HCT116 (cell line): Measurements from ENCODE around the gene SUPT5H. TPM values are rescaled to one million over a fixed set of nuclear protein-coding genes. Genes with fewer than 3 reads are reported as not detected.

Source experiments
- ATAC-seq: fragments of 200-7000 bp; cut with Tn5 transposase; 2 replicates; pipeline ENCODE4 v1.9.1; 2020; ENCODE audit warnings: mild to moderate bottlenecking, moderate library complexity
- BruUV-seq: library from RNA; stranded (reverse); fragments of 400-500 nt; replicated peaks from 2 replicates; lab custom pipeline; 2021; lab: Mats Ljungman, UMichigan
- CTCF ChIA-PET: fragments of 300-600 bp; sonication (Branson Sonifier 250); formaldehyde crosslinking; loops from one replicate; lab custom pipeline; 2021; ENCODE audit warnings: antibody characterized with exemption; lab: Charles Lee
- POLR2A ChIA-PET: fragments of 300-600, 350-600 bp; sonication (Branson Sonifier 250); formaldehyde crosslinking; loops from one replicate; lab custom pipeline; 2021; ENCODE audit warnings: antibody characterized with exemption; lab: Charles Lee
- RAD21 ChIA-PET, 2 experiments: fragments of 300-600 bp; sonication (Branson Sonifier 250); formaldehyde crosslinking; loops; one replicate each; lab custom pipeline; 2023; ENCODE audit warnings: low total read pairs in 2 of 2; ENCODE audit not compliant: uncharacterized antibody in 2 of 2, unreplicated experiment in 2 of 2, low non-redundant PET in 1 of 2; lab: Charles Lee
- DNase-seq: peaks from one replicate; pipeline ENCODE4 v3.0.0-alpha.2; 2010; ENCODE audit warnings: low read depth, low spot score
- H2AFZ ChIP-seq: fragments of 200-600 bp; shearing (Covaris generic), sonication (generic); 2 replicates; pipeline ENCODE4 v1.6.1; 2017; ENCODE audit warnings: low read depth, mixed run types, mixed read lengths, antibody characterized with exemption, low read length; ENCODE audit not compliant: poor library complexity, severe bottlenecking
- H3K27ac ChIP-seq: 2 replicates; pipeline ENCODE4 v1.5.1; 2012; ENCODE audit warnings: low read depth, low read length
- H3K27me3 ChIP-seq: fragments of 200-600 bp; sonication (generic); 2 replicates; pipeline ENCODE4 v1.6.1; 2016; ENCODE audit warnings: mixed run types, low read length, mixed read lengths; ENCODE audit not compliant: insufficient read depth
- H3K36me3 ChIP-seq, 2 experiments: fragments of 200-500 bp in 1 of 2; fragments of 200-600 bp in 1 of 2; sonication (Bioruptor generic) in 1 of 2; sonication (generic) in 1 of 2; 2 replicates each; pipeline versions ENCODE4 v1.5.1 to v1.6.1; 2014 to 2016; ENCODE audit warnings: low read length in 2 of 2, inconsistent platforms in 1 of 2, mixed read lengths in 1 of 2, mixed run types in 1 of 2; ENCODE audit not compliant: insufficient read depth in 2 of 2, control insufficient read depth in 1 of 2
- H3K4me1 ChIP-seq, 2 experiments: fragments of 200-600 bp in 1 of 2; sonication (generic) in 1 of 2; 2 replicates each; pipeline versions ENCODE4 v1.5.1 to v1.6.1; 2012 to 2017; ENCODE audit warnings: low read length in 2 of 2, inconsistent platforms in 1 of 2, mild to moderate bottlenecking in 1 of 2, mixed read lengths in 1 of 2, mixed run types in 1 of 2, moderate library complexity in 1 of 2; ENCODE audit not compliant: insufficient read depth in 2 of 2, control insufficient read depth in 1 of 2
- H3K4me2 ChIP-seq: fragments of 200-600 bp; sonication (generic); 2 replicates; pipeline ENCODE4 v1.6.1; 2017; ENCODE audit warnings: mixed run types, low read length, mixed read lengths
- H3K4me3 ChIP-seq, 2 experiments: fragments of 200-600 bp in 1 of 2; sonication (generic) in 1 of 2; replicated peaks in 1 of 2; 2 replicates each; pipeline ENCODE4 v1.5.1; 2011 to 2016; ENCODE audit warnings: low read length in 2 of 2, control low read depth in 1 of 2, low read depth in 1 of 2, mild to moderate bottlenecking in 1 of 2, mixed read lengths in 1 of 2, mixed run types in 1 of 2
- H3K79me2 ChIP-seq: fragments of 200-600 bp; sonication (generic); 2 replicates; pipeline ENCODE4 v1.6.1; 2017; ENCODE audit warnings: mild to moderate bottlenecking, mixed run types, low read length, moderate library complexity, mixed read lengths; ENCODE audit not compliant: insufficient read depth
- H3K9ac ChIP-seq: fragments of 200-600 bp; sonication (generic); 2 replicates; pipeline ENCODE4 v1.6.1; 2016; ENCODE audit warnings: low read length, mixed read lengths
- H3K9me2 ChIP-seq: fragments of 200-600 bp; sonication (generic), shearing (Covaris generic); 2 replicates; pipeline ENCODE4 v1.6.1; 2017; ENCODE audit warnings: mixed run types, mild to moderate bottlenecking, moderate library complexity; ENCODE audit not compliant: insufficient read depth
- H3K9me3 ChIP-seq, 2 experiments: fragments of 200-500 bp in 1 of 2; fragments of 200-600 bp in 1 of 2; sonication (Bioruptor generic) in 1 of 2; sonication (generic) in 1 of 2; 2 replicates each; pipeline ENCODE4 v1.6.1; 2014 to 2017; ENCODE audit warnings: low read length in 2 of 2, mixed read lengths in 2 of 2, inconsistent platforms in 1 of 2, low read depth in 1 of 2, mild to moderate bottlenecking in 1 of 2, mixed run types in 1 of 2, moderate library complexity in 1 of 2; ENCODE audit not compliant: control insufficient read depth in 1 of 2, insufficient read depth in 1 of 2
- H4K20me1 ChIP-seq: fragments of 200-600 bp; sonication (generic), shearing (Covaris generic); 2 replicates; pipeline ENCODE4 v1.6.1; 2017; ENCODE audit warnings: mixed run types, mild to moderate bottlenecking, moderate library complexity; ENCODE audit not compliant: insufficient read depth
- ATF3 ChIP-seq: IDR thresholded peaks from 2 replicates; pipeline ENCODE4 v1.6.1; 2012
- EGR1 ChIP-seq: IDR thresholded peaks from 2 replicates; pipeline ENCODE4 v1.6.1; 2012; ENCODE audit warnings: low read depth
- EZH2phosphoT487 ChIP-seq: fragments of 200-600 bp; IDR thresholded peaks from 2 replicates; pipeline ENCODE4 v1.6.1; 2018; ENCODE audit warnings: antibody characterized with exemption, borderline replicate concordance
- JUND ChIP-seq: IDR thresholded peaks from 2 replicates; pipeline ENCODE4 v1.6.1; 2012
- POLR2A ChIP-seq: IDR thresholded peaks from 2 replicates; pipeline ENCODE4 v1.7.0; 2011; ENCODE audit warnings: borderline replicate concordance; ENCODE audit not compliant: insufficient read depth, insufficient read length; ENCODE audit errors: extremely low read depth
- SRF ChIP-seq: IDR thresholded peaks from 2 replicates; pipeline ENCODE4 v1.6.1; 2012; ENCODE audit warnings: low read depth
- TCF7L2 ChIP-seq: IDR thresholded peaks from 2 replicates; pipeline ENCODE4 v1.7.0; 2011; ENCODE audit warnings: borderline replicate concordance, inconsistent platforms; ENCODE audit not compliant: insufficient read depth, insufficient read length; ENCODE audit errors: extremely low read depth
- YY1 ChIP-seq: IDR thresholded peaks from 2 replicates; pipeline ENCODE4 v1.6.1; 2011; ENCODE audit warnings: low read length, low read depth, moderate library complexity, mild to moderate bottlenecking; ENCODE audit not compliant: insufficient replicate concordance; ENCODE audit errors: extremely low read depth
- ZFX ChIP-seq: fragments of 450-650 bp; IDR thresholded peaks from 2 replicates; pipeline ENCODE4 v1.6.1; 2017
- ZNF274 ChIP-seq: fragments of 200-500 bp; sonication (Bioruptor generic); IDR thresholded peaks from 2 replicates; pipeline ENCODE4 v1.6.1; 2014; ENCODE audit warnings: mild to moderate bottlenecking, low read depth, low read length, inconsistent platforms
- intact Hi-C: fragments of 100-400 bp; cut with micrococcal nuclease; formaldehyde crosslinking; loops from 2 replicates; pipeline ENCODE4 v1.10.0; 2022
- total RNA-seq: library from RNA; stranded (reverse); gene quantifications from one replicate; pipeline ENCODE4 v1.2.1, GENCODE V29; 2021; ENCODE audit not compliant: unreplicated experiment
- TF ChIP-seq, protein P1 (sequence below), 3 experiments: fragments of 200-600 bp in 1 of 3; sonication (generic) in 1 of 3; IDR thresholded peaks in 2 of 3; conservative IDR thresholded peaks in 1 of 3; 2 replicates each; pipeline ENCODE4 v1.5.1; 2012 to 2017; ENCODE audit warnings: low read depth in 2 of 3, low read length in 2 of 3, antibody characterized with exemption in 1 of 3, borderline replicate concordance in 1 of 3, control low read depth in 1 of 3, mild to moderate bottlenecking in 1 of 3, mixed read lengths in 1 of 3, mixed run types in 1 of 3, moderate library complexity in 1 of 3; ENCODE audit not compliant: insufficient read depth in 1 of 3

Gene SUPT5H
- total RNA-seq, 1 experiment from 2014 or later: 120 TPM

GRCh38 chr19:39512988-39513387 is 67.6 kb downstream of the SUPT5H start:
- H3K9me2 ChIP-seq: no peaks in the 10 kb centered on the region
- TF ChIP-seq ZNF274 (no peak), YY1 (no peak), JUND (no peak), TCF7L2 (no peak), ZFX (no peak), ATF3 (no peak), EGR1 (no peak), EZH2phosphoT487 (no peak), SRF (no peak)
- ChIA-PET POLR2A (no interaction called here), CTCF (interaction anchor here (0.7 to 2.2 kb wide), 2 partner anchors 19 to 217 kb away, joined by 5 read pairs; partner anchors contain the start of genes EID2B and IFNL1), RAD21 (no interaction called here)
- no peak overlapping the region for H3K9ac ChIP-seq
- H3K27me3 ChIP-seq: no peaks in the 10 kb centered on the region
- no peak overlapping the region for H3K4me3 ChIP-seq
- DNase-seq: no peak
- no peaks in the 10 kb centered on the region for H3K9me3 ChIP-seq
- no peaks in the 10 kb centered on the region for H4K20me1 ChIP-seq
- intact Hi-C loops: no loop called here
- ATAC-seq: no peak
- no TSS peak for BruUV-seq
- no peak overlapping the region for H2AFZ ChIP-seq
- H3K27ac ChIP-seq: no peak overlapping the region
- H3K4me1 ChIP-seq: no peaks in the 10 kb centered on the region
- H3K4me2 ChIP-seq: no peak overlapping the region
- no peaks in the 10 kb centered on the region for H3K79me2 ChIP-seq
- H3K36me3 ChIP-seq: no peaks in the 10 kb centered on the region

GRCh38 chr19:39514840-39515550 is 69.6 kb downstream of the SUPT5H start, which contains the start of gene SELENOV:
Gene SELENOV (plus strand): TSS chr19:39515139. CDS start chr19:39515213, 74 bp downstream.
- H2AFZ ChIP-seq: no peak within 1 kb of the TSS
- TF ChIP-seq, protein P1, sequence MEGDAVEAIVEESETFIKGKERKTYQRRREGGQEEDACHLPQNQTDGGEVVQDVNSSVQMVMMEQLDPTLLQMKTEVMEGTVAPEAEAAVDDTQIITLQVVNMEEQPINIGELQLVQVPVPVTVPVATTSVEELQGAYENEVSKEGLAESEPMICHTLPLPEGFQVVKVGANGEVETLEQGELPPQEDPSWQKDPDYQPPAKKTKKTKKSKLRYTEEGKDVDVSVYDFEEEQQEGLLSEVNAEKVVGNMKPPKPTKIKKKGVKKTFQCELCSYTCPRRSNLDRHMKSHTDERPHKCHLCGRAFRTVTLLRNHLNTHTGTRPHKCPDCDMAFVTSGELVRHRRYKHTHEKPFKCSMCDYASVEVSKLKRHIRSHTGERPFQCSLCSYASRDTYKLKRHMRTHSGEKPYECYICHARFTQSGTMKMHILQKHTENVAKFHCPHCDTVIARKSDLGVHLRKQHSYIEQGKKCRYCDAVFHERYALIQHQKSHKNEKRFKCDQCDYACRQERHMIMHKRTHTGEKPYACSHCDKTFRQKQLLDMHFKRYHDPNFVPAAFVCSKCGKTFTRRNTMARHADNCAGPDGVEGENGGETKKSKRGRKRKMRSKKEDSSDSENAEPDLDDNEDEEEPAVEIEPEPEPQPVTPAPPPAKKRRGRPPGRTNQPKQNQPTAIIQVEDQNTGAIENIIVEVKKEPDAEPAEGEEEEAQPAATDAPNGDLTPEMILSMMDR (IDR thresholded peaks at IDR 0.05 in 2 of 3, conservative IDR thresholded peaks at IDR 0.05 in 1 of 3; ENCODE audit: borderline replicate concordance in 1 of 3, insufficient read depth in 1 of 3, low read depth in 2 of 3, low read length in 2 of 3): no peak
- TF ChIP-seq POLR2A: no peak
- no peak for TF ChIP-seq ZFX
- TF ChIP-seq, all 23 proteins: peak for 0
- Histone ChIP-seq H3K9me2 (no peaks in the 10 kb centered on the region), H4K20me1 (no peaks in the 10 kb centered on the region), H3K36me3 (no peaks in the 10 kb centered on the region), H3K9me3 (no peaks in the 10 kb centered on the region), H3K79me2 (no peaks in the 10 kb centered on the region), H3K4me1 (no peaks in the 10 kb centered on the region), H3K4me3 (no peak within 1 kb of the TSS), H3K27me3 (no peaks in the 10 kb centered on the region), H3K9ac (no peak within 1 kb of the TSS), H3K27ac (no peak within 1 kb of the TSS), H3K4me2 (no peak within 1 kb of the TSS)
- DNase-seq: no peak
- ChIA-PET RAD21 (no interaction called here), POLR2A (no interaction called here), CTCF (interaction anchor here (2.2 kb wide), 1 partner anchor 17 kb away, joined by 5 read pairs; the partner anchor contains the start of gene EID2B)
- BruUV-seq: no TSS peak
- no peak for ATAC-seq
- intact Hi-C loops: no loop called here
